GM18868 (cell line): ENCODE results near the gene B4GALT1.
A peak's percentile ranks its signal among the peaks of the same experiment; 100 is the strongest.
"Not testable (repeated sequence)": the region's sequence is repeated elsewhere in the genome, so short reads cannot be mapped to it uniquely, and the experiment has no call there.

Source experiments
- ATAC-seq: cut with Tn5 transposase; IDR thresholded peaks from one replicate; pipeline ENCODE4 v1.9.1; 2021; ENCODE audit warnings: mild to moderate bottlenecking, moderate library complexity; ENCODE audit not compliant: unreplicated experiment

Gene B4GALT1

DNA sequence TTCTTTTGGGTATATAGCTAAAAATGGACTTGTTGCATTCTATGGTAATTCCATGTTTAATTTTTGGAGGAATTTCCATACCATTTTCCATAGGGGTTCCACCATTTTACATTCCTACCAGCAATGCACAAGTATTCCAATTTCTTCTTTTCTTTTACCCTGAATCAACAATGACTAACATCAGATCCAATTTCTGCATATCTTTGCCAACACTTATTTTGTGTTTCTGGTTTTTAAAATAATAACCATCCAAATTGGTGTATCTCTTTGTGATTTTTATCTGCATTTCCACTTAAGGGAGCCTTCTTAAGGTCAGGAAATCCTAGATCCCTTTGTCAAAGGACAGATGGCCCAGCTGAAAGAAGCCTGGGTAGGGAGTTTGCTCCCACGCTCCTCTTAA is 61.2 kb downstream of the B4GALT1 start:
- no peak for ATAC-seq

DNA sequence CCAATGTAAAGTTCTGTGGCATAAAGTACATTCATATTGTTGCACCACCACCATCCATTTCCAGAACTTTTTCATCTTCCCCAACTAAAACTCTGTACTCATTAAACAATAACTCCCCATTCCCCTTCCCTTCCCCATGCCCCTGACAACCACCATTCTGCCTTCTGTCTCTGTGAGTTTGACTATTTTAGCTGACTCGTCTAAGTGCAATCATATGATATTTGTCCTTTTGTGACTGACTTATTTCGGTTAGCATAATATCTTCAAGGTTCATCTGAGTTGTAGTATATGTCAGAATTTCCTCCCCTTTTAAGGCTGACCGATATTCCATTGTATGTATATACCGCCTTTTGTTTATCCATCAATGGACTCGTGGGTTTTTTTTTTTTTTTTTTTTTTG is 61.6 kb downstream of the B4GALT1 start:
- no peak for ATAC-seq

DNA sequence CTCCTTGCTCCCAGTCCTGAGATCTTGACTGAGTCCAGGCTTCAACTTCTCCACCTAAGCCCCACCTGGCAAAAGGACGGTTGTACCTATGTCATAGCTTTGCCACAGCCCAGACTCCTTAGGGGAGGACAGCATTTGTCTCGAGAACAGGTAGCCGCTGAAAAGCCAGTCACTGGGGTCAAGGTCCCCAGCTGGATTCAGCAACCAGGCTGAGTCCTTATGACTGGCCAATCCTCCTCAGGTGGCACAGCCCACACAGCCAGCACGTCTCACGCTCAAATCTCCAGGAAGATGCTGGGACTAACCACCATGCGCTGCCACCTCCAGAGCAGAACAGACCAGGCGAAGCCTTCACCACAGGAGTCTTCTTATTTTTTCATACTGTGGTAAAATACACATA is 62.7 kb downstream of the B4GALT1 start:
- no peak for ATAC-seq

DNA sequence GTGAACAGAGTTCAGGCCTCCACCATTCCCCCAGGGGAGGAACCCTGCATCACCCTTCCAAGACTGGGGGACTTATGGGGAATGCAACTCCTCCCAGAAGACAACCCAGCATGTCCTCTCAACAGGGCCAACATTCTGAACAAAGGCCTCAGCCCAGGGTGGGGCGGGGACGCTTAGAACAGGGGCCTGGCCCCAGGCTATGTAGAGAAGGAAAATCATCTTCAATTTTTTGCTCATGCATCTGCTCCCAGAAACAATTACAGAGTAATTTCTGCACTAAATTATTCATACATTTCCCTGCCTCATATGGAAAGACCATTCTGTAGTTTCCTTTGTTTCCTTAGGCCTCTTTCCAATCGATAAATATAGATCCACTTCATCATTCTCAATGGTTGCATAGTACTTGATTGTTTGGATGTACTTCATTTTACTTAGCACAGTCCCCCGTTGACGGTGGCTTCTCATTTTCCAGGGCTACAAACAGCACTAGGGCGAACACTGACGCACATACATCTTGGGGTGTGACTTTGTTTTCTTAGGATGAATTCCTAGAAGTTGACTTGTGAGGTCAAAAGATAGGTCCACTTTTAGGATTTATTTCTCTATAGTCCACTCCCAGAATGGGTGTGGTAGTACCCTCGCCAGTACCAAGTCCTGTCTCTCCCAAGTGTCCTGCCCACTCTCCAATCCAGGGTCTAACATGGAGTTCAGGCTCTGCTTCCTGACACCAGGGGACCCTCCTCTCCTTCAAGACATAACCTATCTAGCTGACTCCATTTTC is 63.4 kb downstream of the B4GALT1 start:
- ATAC-seq: no peak

DNA sequence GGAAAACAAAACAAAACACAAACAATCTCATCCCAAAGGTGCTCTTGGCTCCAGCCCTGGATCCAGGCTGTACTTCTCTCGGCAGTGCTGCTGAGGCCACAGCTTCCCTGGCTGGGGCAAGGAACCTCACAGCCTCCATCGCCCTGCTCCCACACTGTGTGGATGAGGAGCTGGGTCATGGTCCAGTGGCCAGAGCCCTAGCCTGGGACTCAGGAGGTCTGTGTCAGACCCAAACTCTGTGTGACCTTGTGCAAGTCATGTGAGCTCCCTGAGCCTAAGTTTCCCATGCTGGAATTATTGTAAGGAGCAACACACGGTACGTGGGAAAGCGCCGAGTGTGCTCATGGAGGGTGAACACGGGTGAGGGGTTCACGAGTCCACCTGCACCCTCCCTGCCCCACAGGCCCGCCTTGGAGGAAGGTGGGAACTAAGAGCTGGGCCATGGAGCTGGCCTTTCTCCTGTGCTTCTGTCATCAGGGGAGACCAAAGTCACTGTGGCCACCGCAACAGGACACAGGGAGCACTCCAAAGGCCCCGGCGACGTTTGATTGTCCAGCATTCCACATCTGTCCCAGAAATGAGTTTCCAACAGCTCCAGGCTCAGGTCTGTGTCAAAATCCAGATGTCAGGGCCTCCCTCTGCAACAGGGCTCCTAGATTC is 64.5 kb downstream of the B4GALT1 start:
- ATAC-seq: no peak

DNA sequence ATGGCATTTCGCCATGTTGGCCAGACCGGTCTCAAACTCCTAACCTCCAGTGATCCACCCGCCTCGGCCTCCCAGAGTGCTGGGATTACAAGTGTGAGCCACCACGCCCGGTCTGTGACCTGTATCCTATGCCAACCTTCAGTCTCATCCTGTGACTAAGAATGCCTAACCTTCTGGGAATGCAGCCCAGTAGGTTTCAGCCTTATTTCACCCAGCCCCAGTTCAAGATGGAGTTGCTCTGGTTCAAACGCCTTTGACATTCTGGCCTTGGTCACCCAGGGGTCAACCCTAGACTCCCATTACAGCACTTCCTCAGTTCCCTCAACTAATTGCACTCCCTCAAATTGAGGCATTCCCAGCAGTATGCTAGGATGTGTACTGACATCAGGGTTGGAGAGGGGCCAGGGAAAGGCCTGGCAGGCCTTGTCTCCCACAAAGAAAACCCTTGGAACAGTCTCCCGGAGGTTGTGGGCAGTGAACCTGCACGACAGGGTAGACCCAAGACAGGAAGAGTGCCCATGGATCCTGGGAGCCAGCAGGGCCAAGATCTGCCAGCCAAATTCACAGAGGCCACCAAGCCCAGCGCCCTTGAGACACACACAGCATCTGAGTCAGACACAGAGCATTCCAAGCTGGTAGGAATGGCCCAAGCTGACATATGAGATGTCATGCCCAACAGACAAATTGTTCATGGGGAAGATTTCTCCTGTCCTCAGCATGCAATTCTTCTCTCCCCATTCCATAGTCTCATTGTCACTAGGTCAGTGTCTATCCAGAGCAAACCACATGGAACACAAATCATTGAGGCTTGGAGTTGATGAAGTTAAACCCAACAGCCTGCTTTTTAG is 65.8 kb downstream of the B4GALT1 start:
- no peak for ATAC-seq

DNA sequence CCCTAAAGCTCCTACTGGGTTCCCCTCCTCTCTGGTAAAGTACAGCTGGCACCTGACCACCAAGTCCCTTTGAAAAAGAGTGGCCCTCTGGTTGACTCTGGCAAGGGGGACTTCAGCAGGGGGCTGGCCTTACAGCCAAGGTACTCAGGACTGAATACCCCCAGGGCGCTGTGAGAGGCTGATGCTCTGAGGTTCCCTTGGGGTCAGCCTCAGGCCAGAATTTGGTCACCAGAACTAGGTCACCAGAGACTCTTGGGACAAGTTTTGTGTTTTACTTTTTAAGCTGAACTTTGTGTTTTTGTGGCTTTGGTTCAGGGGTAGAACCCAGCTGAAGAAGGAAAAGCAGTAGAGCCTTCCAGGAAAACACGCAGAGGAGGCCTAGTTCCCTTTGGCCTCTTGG is 67.4 kb downstream of the B4GALT1 start:
- no peak for ATAC-seq

DNA sequence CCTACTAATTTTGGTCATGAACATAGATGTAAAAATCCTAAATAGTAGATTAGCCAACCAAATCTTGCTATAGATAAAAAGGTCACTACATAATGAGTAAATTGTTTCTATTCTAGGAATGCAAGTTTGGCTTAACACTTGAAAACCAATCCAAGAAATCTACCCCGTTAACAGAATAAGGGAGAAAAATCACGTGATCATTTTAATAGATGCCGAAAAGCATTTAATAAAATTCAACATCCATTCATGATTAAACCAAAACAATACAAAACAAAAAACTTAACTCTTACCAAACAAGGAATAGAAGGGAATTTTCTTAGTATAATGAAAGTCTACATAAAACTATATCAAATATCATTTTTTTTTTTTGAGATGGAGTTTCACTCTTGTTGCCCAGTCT is 69.9 kb downstream of the B4GALT1 start:
- no peak for ATAC-seq

DNA sequence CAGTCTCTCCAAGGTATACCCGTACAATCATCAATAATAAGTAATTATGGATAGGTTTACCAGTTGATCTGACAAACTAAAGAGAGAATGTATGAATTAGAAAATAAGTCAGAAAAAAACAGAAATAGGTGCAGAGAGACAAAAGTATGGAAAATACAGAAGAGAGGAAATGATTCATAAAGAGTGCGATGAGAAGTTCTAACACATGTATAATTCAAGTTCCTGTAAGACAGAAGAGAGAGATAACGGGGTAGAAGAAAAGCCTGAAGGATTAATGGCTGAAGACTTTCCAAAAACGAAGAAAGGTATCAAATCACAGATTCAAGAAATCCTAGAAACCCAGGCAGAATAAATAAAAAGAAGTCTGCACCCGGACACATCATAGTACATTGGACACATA is 74.5 kb downstream of the B4GALT1 start:
- ATAC-seq: no peak

DNA sequence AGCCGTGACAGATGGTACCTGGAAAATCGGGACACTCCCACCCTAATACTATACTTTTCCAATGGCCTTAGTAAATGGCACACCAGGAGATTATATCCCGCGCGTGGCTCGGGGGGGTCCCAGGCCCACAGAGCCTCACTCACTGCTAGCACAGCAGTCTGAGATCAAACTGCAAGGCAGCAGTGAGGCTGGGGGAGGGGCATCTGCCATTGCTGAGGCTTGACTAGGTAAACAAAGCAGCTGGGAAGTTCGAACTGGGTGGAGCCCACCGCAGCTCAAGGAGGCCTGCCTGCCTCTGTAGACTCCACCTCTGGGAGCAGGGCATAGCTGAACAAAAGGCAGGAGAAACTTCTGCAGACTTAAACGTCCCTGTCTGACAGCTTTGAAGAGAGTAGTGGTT is 81.5 kb downstream of the B4GALT1 start:
- not testable (repeated sequence) for ATAC-seq

DNA sequence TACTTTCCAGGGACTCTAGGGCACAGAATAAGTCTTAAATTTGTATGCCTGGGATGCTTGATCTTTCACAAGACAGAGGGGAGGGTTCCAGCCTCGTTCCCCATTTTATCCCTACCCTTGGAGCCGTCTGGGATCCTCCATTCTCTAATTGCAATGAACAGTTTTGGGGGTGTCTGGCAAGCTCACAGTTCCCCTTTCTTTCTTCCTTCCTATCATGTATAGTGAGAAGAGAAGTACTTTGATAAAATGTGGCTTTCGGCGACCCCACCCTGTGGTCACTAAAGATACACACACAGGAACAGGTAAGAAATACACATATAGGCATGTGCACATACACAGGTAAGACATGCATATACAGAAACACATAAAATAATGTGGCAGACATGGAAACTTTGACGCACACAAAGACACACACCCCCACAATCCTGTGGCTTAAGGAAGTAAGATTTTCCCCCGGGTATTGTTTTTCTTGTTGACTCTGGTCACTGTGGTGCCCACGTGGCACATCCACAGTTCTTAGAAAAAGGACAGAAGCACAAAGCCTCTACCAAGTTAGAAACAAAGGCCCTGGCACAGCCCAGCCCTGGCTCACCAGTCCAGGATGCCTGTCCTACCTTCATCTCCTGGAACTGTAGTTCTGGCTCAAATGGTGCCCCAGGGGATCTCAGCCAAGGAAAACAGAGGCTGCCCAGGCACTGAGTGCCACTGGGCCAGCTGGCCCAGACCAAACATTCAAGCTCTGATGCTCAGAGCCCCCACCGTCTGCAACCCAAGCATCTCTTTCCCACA is 84.4 kb downstream of the B4GALT1 start:
- no peak for ATAC-seq

DNA sequence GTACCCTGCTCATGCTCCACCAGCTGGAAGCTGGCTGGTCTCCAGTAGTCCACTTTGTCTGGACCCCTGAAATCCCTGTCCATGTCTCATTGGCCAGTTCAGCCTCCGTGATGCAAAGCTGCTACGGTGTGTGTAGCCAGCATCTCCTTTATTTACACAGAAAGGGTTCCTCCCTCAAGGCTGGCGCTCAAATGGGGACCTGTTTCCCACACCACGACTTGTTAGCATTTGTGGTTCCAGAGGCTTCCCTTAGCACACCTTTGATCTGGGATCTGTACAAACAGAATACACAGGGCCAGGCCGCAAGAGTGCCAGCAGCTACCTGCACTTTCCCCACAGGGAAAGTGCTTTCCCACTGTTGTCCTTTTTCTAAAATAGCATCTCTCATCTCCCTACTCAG is 85.0 kb downstream of the B4GALT1 start:
- no peak for ATAC-seq

DNA sequence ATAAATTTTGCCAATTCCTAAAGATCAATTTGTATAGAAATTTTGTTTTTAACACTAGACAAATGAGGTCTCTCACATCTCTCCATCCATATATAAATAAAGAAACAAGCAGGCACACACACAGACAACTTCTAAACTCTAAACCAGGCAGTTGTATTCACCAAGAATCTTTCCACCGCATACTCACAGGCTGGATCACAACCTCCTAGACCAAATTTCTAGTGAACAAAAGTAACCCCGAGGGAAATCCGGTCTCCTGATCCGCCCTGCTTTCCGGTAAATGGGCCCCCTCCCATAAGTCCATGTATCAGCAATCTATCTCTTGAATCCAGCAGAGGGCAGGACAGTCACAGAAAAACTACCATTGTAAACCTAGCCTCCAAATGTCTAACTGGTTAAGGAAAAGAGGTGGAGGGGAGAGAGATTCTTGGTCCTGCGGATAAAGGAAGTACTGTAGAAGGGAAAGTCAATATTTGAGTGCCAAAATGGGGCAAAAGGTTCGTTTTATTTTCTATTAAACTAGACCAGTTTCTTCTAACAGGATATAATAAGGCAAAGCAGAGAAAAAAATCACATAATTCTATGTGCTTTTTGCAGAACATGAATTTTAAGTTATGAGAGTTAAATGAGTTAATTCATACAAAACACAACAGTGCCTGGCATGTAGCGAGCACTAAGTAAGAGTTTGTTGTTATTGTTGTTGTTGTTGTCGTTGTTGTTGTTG is 85.8 kb downstream of the B4GALT1 start:
- peak; percentile 56 for ATAC-seq

DNA sequence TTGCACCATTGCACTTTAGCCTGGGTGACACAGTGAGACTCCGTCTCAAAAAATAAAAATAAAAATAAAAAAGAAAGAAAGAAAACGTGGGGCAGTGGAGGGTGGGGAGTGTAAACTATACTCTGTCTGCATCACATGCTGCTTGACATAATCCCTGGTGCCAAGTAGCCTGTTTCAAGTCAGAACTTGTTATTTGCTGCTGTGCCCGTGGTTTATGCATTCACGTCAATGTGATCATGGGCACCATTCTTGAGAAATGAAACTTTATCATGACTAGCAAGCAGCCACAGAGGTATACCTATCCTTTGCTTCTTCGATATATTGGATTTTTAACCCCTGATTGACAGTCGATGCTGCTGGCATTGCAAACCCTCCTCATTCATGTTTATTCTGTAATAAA is 86.6 kb downstream of the B4GALT1 start:
- no peak for ATAC-seq

DNA sequence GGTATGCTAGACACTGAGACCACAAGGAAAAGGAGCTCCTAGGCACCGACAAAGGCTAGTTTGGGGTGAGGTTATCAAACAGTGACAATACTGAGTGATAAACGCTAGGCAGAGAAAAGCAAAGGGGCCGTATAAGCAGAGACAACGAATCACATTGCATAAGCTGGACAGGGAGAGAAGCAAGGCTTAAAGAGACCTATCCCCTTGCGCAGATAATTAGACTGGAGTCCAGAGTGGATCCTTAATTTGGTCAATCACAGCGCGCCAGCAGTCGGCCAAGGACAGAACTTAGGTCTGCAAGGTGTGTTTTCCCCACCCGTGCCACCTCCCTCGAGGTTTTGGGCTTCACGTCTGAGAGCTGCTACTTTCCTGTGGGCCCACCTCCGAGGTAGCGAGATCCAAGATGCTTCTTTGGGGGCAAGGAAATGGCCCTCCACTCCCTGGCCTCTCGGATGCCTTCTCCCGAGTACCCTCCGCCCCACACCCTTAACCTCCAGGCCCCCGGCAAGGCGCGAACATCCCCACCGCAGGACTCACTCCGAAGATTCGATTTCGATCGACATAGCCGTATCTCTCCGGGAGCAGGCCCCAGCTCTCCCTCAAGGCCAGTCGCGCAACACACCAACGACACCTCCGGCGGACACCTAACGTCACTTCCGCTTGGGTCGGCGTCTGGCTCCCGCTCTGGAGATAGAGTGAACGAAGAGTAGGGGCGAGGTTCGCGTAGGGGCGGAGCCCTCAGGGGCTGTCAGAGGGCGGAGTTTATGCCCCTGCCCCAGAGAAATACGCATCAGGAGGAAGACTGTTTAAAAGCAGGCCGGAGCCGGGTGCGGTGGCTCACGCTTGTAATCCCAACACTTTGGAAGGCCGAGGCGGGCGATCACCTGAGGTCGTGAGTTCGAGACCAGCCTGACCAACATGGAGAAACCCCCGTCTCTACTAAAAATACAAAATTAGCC is 90.8 kb downstream of the B4GALT1 start, which contains the start of gene SMU1:
SMU1 (minus strand) TSS at position 629 of the 959 bp plus-strand sequence; CDS start at position 563, 66 bp downstream.
- peak; percentile 99 for ATAC-seq

DNA sequence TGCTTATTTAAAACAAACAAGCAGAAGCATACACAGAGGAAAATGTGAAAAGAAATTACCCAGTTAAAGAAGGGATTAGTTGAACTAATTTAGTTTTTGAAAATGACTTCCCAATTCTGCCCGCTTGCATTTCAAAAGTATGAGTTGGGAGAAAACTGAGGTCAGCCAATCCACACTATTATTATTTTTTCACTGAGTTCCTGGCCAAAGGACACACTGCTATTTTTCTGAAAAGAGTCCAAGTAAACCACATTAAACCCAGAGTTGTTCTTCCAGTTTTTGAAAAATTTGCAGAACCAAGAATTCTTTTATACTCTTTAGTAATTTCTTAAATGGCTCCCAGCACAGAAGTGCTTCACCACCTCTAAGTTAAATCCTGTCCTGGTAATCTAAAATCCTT is 98.1 kb downstream of the B4GALT1 start:
- no peak for ATAC-seq

DNA sequence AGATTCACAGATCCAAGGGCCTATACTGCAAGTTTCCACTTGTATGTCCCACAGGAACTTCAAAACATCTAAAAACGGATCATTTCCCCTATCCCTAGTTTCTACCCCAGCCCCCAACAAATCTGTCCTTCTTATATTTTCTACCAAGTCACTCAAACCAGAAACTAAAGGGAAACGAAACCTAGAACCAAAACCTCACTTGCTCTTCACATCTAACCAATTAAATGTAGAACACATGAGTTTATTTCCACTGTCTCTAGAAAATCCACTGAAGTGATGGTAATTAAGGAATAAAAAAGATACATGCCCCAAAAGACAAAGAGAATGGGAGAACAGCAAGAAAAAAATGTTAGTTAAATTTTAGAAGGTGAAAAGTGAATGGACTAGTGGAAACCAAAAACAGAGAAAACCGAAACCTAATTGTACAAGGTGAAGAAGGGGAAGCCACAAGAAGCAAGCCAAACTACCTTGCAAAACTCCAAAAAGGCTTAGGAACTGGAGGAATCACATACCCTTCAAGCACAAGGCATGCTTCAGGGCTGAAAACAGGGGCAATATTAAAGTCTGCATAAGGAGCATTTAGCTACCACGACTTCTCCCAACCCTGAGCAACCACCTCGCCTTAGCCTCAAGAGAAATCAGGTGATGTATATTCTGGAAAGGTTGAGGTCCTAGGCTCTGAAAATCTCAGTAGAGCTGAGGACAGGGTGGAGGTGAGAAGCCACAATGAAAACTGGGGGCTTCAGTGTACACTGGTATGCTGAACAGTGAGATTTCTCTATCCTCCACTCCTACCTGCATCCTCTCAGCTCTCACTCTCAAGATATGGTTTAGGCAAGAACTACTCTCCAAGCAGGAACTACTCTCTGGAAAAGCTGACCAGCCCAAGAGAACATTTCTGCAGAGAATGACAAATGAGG is 101.7 kb downstream of the B4GALT1 start:
- ATAC-seq: peak; percentile 96
